Measurements from ENCODE around the gene SIX2.

SIX2 gene

GRCh38 chr2:44974064-44974715, 35.1 kb downstream of the SIX2 start:
- no peak for DNase-seq (ENCODE audit: low read depth)
- H3K4me3 ChIP-seq (ENCODE audit: low read depth, low read length), result no peak overlapping the region

- no peak overlapping the region for H3K4me3 ChIP-seq (ENCODE audit: low read depth, low read length)
- no peak for DNase-seq (ENCODE audit: low read depth)
Measured at GRCh38 chr2:44972771-44973535, 36.3 kb downstream of the SIX2 start.

- H3K4me3 ChIP-seq (ENCODE audit: low read depth, low read length), result no peak overlapping the region
- no peak for DNase-seq (ENCODE audit: low read depth)
Measured at GRCh38 chr2:44970846-44971450, 38.3 kb downstream of the SIX2 start.

- DNase-seq (ENCODE audit: low read depth), result no peak
- H3K4me3 ChIP-seq (ENCODE audit: low read depth, low read length), result no peak overlapping the region
Measured at GRCh38 chr2:44969936-44970335, 39.3 kb downstream of the SIX2 start.

GRCh38 chr2:44967727-44968432, 41.4 kb downstream of the SIX2 start:
- no peak overlapping the region for H3K4me3 ChIP-seq (ENCODE audit: low read depth, low read length)
- DNase-seq (ENCODE audit: low read depth), result no peak

GRCh38 chr2:44967056-44967455, 42.2 kb downstream of the SIX2 start:
- DNase-seq (ENCODE audit: low read depth), result no peak
- H3K4me3 ChIP-seq (ENCODE audit: low read depth, low read length), result no peak overlapping the region

- peak; percentile 31 for DNase-seq (ENCODE audit: low read depth)
Measured at GRCh38 chr2:44965684-44966083, 43.6 kb downstream of the SIX2 start.

GRCh38 chr2:44964752-44965236, 44.5 kb downstream of the SIX2 start:
- H3K4me3 ChIP-seq (ENCODE audit: low read depth, low read length), result no peak overlapping the region
- DNase-seq (ENCODE audit: low read depth), result no peak

More at GRCh38 chr2:44965684-44966083, 43.6 kb downstream of the SIX2 start:
- H3K4me3 ChIP-seq (ENCODE audit: low read depth, low read length), result no peak overlapping the region

- no peak overlapping the region for H3K4me3 ChIP-seq (ENCODE audit: low read depth, low read length)
- DNase-seq (ENCODE audit: low read depth), result no peak
Measured at GRCh38 chr2:44962176-44962695, 47.0 kb downstream of the SIX2 start.

GRCh38 chr2:44960871-44961270, 48.4 kb downstream of the SIX2 start:
- H3K4me3 ChIP-seq (ENCODE audit: low read depth, low read length), result no peak overlapping the region
- no peak for DNase-seq (ENCODE audit: low read depth)

- H3K4me3 ChIP-seq (ENCODE audit: low read depth, low read length), result no peak overlapping the region
- no peak for DNase-seq (ENCODE audit: low read depth)
Measured at GRCh38 chr2:44959855-44960254, 49.4 kb downstream of the SIX2 start.

GRCh38 chr2:44957656-44958327, 51.5 kb downstream of the SIX2 start:
- H3K4me3 ChIP-seq (ENCODE audit: low read depth, low read length), result no peak overlapping the region
- DNase-seq (ENCODE audit: low read depth), result no peak

- DNase-seq (ENCODE audit: low read depth), result no peak
Measured at GRCh38 chr2:44956843-44957242, 52.4 kb downstream of the SIX2 start.

GRCh38 chr2:44955593-44956392, 53.5 kb downstream of the SIX2 start:
- DNase-seq (ENCODE audit: low read depth), result no peak
- peak overlapping the region; percentile 31 for H3K4me3 ChIP-seq (ENCODE audit: low read depth, low read length)

More at GRCh38 chr2:44956843-44957242, 52.4 kb downstream of the SIX2 start:
- no peak overlapping the region for H3K4me3 ChIP-seq (ENCODE audit: low read depth, low read length)

Data from skeletal muscle cell (primary cell).